Astrocyte (in vitro differentiated cells and primary cell): ENCODE measurements around the gene IFNA17. TPM values are rescaled to one million over a fixed set of nuclear protein-coding genes. Genes with fewer than 3 reads are reported as not detected.
"Not testable (repeated sequence)": the region's sequence is repeated elsewhere in the genome, so short reads cannot be mapped to it uniquely, and the experiment has no call there.

Experiments used
- DNase-seq: peaks from one replicate; pipeline ENCODE4 v3.0.0-alpha.2; 2010; ENCODE audit warnings: low read depth
- FAIRE-seq: peaks from 2 replicates; lab custom pipeline; 2011; peaks lifted over from hg19 to GRCh38; lab: Jason Lieb, UNC
- H2AFZ ChIP-seq: 2 replicates; pipeline ENCODE4 v1.6.0; 2012; ENCODE audit warnings: low read depth, low read length, inconsistent platforms
- H3K27ac ChIP-seq: 2 replicates; pipeline ENCODE4 v1.5.1; 2011; ENCODE audit warnings: low read depth, low read length, inconsistent platforms
- H3K27me3 ChIP-seq: 2 replicates; pipeline ENCODE4 v1.6.0; 2011; ENCODE audit warnings: low read length, inconsistent platforms; ENCODE audit not compliant: insufficient read depth
- H3K36me3 ChIP-seq: 2 replicates; pipeline ENCODE4 v1.5.1; 2011; ENCODE audit warnings: low read length, inconsistent platforms; ENCODE audit not compliant: insufficient read depth
- H3K4me1 ChIP-seq: 2 replicates; pipeline ENCODE4 v1.5.1; 2011; ENCODE audit warnings: low read length, inconsistent platforms; ENCODE audit not compliant: insufficient read depth
- H3K4me2 ChIP-seq: 2 replicates; pipeline ENCODE4 v1.6.0; 2012; ENCODE audit warnings: low read length, inconsistent platforms
- H3K4me3 ChIP-seq: 2 replicates; pipeline ENCODE4 v1.5.1; 2011; ENCODE audit warnings: low read depth, mild to moderate bottlenecking, low read length, inconsistent platforms; ENCODE audit not compliant: insufficient read depth
- H3K79me2 ChIP-seq: 2 replicates; pipeline ENCODE4 v1.6.0; 2012; ENCODE audit warnings: mild to moderate bottlenecking, low read length, inconsistent platforms; ENCODE audit not compliant: insufficient read depth
- H3K9ac ChIP-seq: 2 replicates; pipeline ENCODE4 v1.6.0; 2012; ENCODE audit warnings: mild to moderate bottlenecking, low read length, inconsistent platforms
- H3K9me3 ChIP-seq: 2 replicates; pipeline ENCODE4 v1.5.1; 2012; ENCODE audit warnings: low read depth, mild to moderate bottlenecking, low read length, inconsistent platforms; ENCODE audit not compliant: insufficient read depth
- H4K20me1 ChIP-seq: 2 replicates; pipeline ENCODE4 v1.6.0; 2012; ENCODE audit warnings: low read length, inconsistent platforms; ENCODE audit not compliant: insufficient read depth
- H3K27ac Mint-ChIP-seq: one replicate; pipeline ENCODE4 v1.8.0; 2021; ENCODE audit warnings: mild to moderate bottlenecking, mixed read lengths; ENCODE audit not compliant: unreplicated experiment
- H3K27me3 Mint-ChIP-seq: one replicate; pipeline ENCODE4 v1.8.0; 2021; ENCODE audit warnings: low read depth, mixed read lengths; ENCODE audit not compliant: unreplicated experiment
- H3K36me3 Mint-ChIP-seq: one replicate; pipeline ENCODE4 v1.8.0; 2021; ENCODE audit warnings: low read depth, mixed read lengths; ENCODE audit not compliant: unreplicated experiment
- H3K4me1 Mint-ChIP-seq: one replicate; pipeline ENCODE4 v1.8.0; 2021; ENCODE audit warnings: low read depth, mixed read lengths; ENCODE audit not compliant: unreplicated experiment
- H3K4me3 Mint-ChIP-seq: one replicate; pipeline ENCODE4 v1.8.0; 2021; ENCODE audit warnings: mild to moderate bottlenecking, moderate library complexity, mixed read lengths; ENCODE audit not compliant: unreplicated experiment
- H3K9me3 Mint-ChIP-seq: one replicate; pipeline ENCODE4 v1.8.0; 2021; ENCODE audit warnings: mild to moderate bottlenecking, mixed read lengths; ENCODE audit not compliant: unreplicated experiment
- EZH2 ChIP-seq: IDR thresholded peaks from 2 replicates; pipeline ENCODE4 v1.6.1; 2012; ENCODE audit warnings: mild to moderate bottlenecking, low read length, inconsistent platforms; ENCODE audit not compliant: insufficient read depth
- total RNA-seq: library from RNA; stranded (reverse); gene quantifications from 2 replicates; pipeline ENCODE4 v1.2.1, GENCODE V29; 2021
- TF ChIP-seq, protein P1 (sequence below): IDR thresholded peaks from 2 replicates; pipeline ENCODE4 v1.5.1; 2011; ENCODE audit warnings: low read depth, mild to moderate bottlenecking, inconsistent platforms, low read length, moderate library complexity; ENCODE audit not compliant: insufficient read depth

IFNA17 gene
- total RNA-seq, 1 donor from 2014 or later: not detected

DNA sequence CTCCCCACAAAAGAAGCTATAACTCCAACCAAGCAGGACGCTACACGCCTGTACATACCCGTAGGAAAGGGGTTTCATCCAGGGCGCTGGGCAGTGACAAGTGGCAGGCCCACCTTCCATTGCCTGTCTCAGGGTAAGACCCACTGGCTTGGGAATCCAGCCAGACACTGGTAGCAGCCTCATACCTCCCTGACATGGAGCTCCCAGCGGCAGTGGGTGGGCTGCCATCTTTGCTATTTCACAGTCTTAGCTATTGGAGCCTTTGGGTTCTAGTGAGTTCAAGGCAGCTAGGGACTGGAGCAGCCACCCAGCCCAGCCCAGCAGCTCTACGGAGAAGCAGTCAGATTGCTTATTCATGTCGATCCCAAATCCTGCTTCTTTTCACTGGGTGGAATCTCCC is 17.7 kb downstream of the IFNA17 start:
- no peak overlapping the region for H3K4me3 Mint-ChIP-seq
- H3K4me1 Mint-ChIP-seq: peaks cover 2% of the 10 kb centered on the region
- Histone ChIP-seq H2AFZ (no peak overlapping the region), H3K4me2 (no peak overlapping the region), H3K4me3 (no peak overlapping the region), H3K27ac (no peak overlapping the region), H3K27me3 (no peaks in the 10 kb centered on the region), H3K9ac (no peak overlapping the region), H3K4me1 (no peaks in the 10 kb centered on the region), H4K20me1 (no peaks in the 10 kb centered on the region), H3K79me2 (no peaks in the 10 kb centered on the region), H3K36me3 (no peaks in the 10 kb centered on the region), H3K9me3 (no peaks in the 10 kb centered on the region)
- no peak for DNase-seq
- FAIRE-seq: no peak
- peaks cover 13% of the 10 kb centered on the region for H3K27me3 Mint-ChIP-seq
- H3K27ac Mint-ChIP-seq: no peak overlapping the region
- TF ChIP-seq EZH2: no peak
- TF ChIP-seq, protein P1, sequence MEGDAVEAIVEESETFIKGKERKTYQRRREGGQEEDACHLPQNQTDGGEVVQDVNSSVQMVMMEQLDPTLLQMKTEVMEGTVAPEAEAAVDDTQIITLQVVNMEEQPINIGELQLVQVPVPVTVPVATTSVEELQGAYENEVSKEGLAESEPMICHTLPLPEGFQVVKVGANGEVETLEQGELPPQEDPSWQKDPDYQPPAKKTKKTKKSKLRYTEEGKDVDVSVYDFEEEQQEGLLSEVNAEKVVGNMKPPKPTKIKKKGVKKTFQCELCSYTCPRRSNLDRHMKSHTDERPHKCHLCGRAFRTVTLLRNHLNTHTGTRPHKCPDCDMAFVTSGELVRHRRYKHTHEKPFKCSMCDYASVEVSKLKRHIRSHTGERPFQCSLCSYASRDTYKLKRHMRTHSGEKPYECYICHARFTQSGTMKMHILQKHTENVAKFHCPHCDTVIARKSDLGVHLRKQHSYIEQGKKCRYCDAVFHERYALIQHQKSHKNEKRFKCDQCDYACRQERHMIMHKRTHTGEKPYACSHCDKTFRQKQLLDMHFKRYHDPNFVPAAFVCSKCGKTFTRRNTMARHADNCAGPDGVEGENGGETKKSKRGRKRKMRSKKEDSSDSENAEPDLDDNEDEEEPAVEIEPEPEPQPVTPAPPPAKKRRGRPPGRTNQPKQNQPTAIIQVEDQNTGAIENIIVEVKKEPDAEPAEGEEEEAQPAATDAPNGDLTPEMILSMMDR: no peak
- H3K9me3 Mint-ChIP-seq: no peaks in the 10 kb centered on the region
- H3K36me3 Mint-ChIP-seq: no peaks in the 10 kb centered on the region

DNA sequence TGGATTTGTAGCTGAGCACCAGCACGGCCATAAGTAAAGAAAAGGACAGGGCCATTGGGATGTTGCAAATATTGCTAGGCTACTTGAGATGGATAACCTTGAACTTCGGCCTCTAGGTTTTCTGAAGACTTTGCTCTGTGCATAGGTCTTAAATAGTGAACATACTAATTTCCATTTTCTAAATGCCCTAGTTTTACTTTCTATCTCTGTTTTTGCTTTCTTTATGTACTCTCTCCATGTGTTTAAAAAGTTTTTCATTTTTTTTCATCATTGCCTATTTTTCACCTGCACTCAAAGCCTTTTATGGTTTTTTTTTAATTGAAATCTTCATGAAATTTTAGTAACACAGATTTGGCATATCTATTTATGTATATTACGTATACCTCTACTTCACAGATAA is 21.0 kb downstream of the IFNA17 start, which contains the start of gene IFNA10:
Gene IFNA10, minus strand, starts transcription at position 101 of the 400 bp plus-strand sequence. Its CDS starts 46 bp downstream, at position 55.
- not testable (repeated sequence) for H3K27ac ChIP-seq, H3K36me3 ChIP-seq, H3K9me3 Mint-ChIP-seq, H3K4me2 ChIP-seq, H3K4me1 ChIP-seq, H3K4me1 Mint-ChIP-seq, H2AFZ ChIP-seq, H3K4me3 Mint-ChIP-seq, H3K27me3 ChIP-seq, H4K20me1 ChIP-seq, H3K9me3 ChIP-seq, H3K4me3 ChIP-seq, H3K9ac ChIP-seq, DNase-seq, FAIRE-seq, H3K36me3 Mint-ChIP-seq, H3K27ac Mint-ChIP-seq, H3K79me2 ChIP-seq
- peaks cover 10% of the 10 kb centered on the region for H3K27me3 Mint-ChIP-seq

DNA sequence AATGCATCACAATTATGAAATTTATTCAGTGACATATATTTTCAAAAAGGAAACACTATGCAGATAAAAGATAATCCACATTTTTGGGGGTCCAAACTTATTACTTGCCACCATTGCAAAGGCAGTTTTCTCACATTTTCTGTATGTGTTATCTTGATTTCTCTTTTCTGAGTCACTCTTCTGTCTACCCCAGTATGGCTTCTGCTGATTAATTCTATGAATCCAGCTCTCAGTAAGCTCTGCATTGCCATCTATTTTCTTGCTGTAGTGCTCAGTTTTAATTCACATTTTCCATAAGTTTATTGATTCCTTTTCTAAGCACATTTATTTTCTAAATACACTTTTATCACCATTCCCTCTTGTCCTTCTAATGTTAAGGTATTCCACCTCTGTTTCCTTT is 22.8 kb downstream of the IFNA17 start:
- Histone ChIP-seq H4K20me1 (no peaks in the 10 kb centered on the region), H3K9ac (no peak overlapping the region), H3K9me3 (no peaks in the 10 kb centered on the region), H2AFZ (no peak overlapping the region), H3K4me2 (no peak overlapping the region), H3K79me2 (no peaks in the 10 kb centered on the region), H3K4me3 (no peak overlapping the region), H3K4me1 (no peaks in the 10 kb centered on the region), H3K36me3 (no peaks in the 10 kb centered on the region), H3K27me3 (no peaks in the 10 kb centered on the region), H3K27ac (no peak overlapping the region)
- Mint-ChIP-seq H3K36me3 (no peaks in the 10 kb centered on the region), H3K4me3 (no peak overlapping the region), H3K27ac (no peak overlapping the region), H3K27me3 (peaks cover 3% of the 10 kb centered on the region), H3K4me1 (peaks cover 3% of the 10 kb centered on the region), H3K9me3 (peaks cover 2% of the 10 kb centered on the region)
- FAIRE-seq (no peak), DNase-seq (no peak)
- no peak for TF ChIP-seq EZH2
- TF ChIP-seq, protein P1: no peak

DNA sequence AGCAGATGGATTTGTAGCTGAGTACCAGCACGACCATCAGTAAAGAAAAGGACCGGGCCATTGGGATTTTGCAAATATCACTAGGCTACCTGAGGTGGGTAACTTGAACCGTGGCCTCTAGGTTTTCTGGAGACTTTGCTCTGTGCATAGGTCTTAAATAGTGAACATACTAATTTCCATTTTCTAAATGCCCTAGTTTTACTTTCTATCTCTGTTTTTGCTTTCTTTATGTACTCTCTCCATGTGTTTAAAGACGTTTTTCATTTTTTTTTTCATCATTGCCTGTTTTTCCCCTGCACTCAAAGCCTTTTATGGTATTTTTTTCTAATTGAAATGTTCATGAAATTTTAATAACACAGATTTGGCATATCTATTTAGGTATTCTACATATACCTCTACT is 25.9 kb downstream of the IFNA17 start, which contains the start of gene IFNA7:
Gene IFNA7, minus strand, starts transcription at position 101 of the 400 bp plus-strand sequence. Its CDS starts 40 bp downstream, at position 61.
- H3K4me1 Mint-ChIP-seq: not testable (repeated sequence)

More for the DNA sequence above, 25.9 kb downstream of the IFNA17 start, which contains the start of gene IFNA7:
- not testable (repeated sequence) for H3K4me3 Mint-ChIP-seq, H3K27me3 ChIP-seq, H3K36me3 ChIP-seq, H3K9ac ChIP-seq, H3K79me2 ChIP-seq, H3K36me3 Mint-ChIP-seq, H3K4me2 ChIP-seq, FAIRE-seq, H4K20me1 ChIP-seq, H3K27ac Mint-ChIP-seq, H3K27ac ChIP-seq, H3K9me3 Mint-ChIP-seq, H3K9me3 ChIP-seq, DNase-seq, H3K4me3 ChIP-seq, H2AFZ ChIP-seq, H3K4me1 ChIP-seq, H3K27me3 Mint-ChIP-seq
